Neural cell (in vitro differentiated cells): ENCODE data around the gene UBL3. TPM values are rescaled to one million over a fixed set of nuclear protein-coding genes. Genes with fewer than 3 reads are reported as not detected.
A peak's percentile ranks its signal among the peaks of the same experiment; 100 is the strongest.

ENCODE experiments used
- H2AFZ ChIP-seq: fragments of 200-600, 300-800 bp; sonication (generic), shearing (Covaris generic); 2 replicates; pipeline ENCODE4 v1.6.0; 2014; ENCODE audit warnings: low read depth, mild to moderate bottlenecking, antibody characterized with exemption, low read length, moderate library complexity
- H3F3A ChIP-seq: fragments of 200-600 bp; shearing (Covaris generic); 2 replicates; pipeline ENCODE4 v1.6.1; 2016; ENCODE audit warnings: mild to moderate bottlenecking, moderate library complexity, mixed read lengths, antibody characterized with exemption, low read length; ENCODE audit not compliant: insufficient read depth, poor library complexity, severe bottlenecking
- H3K27ac ChIP-seq: fragments of 200-600, 300-800 bp; sonication (generic), shearing (Covaris generic); 2 replicates; pipeline ENCODE4 v1.5.1; 2014; ENCODE audit warnings: mild to moderate bottlenecking, low read length, moderate library complexity
- H3K27me3 ChIP-seq: fragments of 300-800, 200-600 bp; sonication (generic), shearing (Covaris generic); 2 replicates; pipeline ENCODE4 v1.6.0; 2014; ENCODE audit warnings: mild to moderate bottlenecking, low read depth, low read length, moderate library complexity; ENCODE audit not compliant: insufficient read depth
- H3K36me3 ChIP-seq: fragments of 300-800, 200-600 bp; sonication (generic), shearing (Covaris generic); 2 replicates; pipeline ENCODE4 v1.5.1; 2014; ENCODE audit warnings: mild to moderate bottlenecking, antibody characterized with exemption, low read length, moderate library complexity; ENCODE audit not compliant: insufficient read depth
- H3K4me2 ChIP-seq: fragments of 300-800, 200-600 bp; sonication (generic), shearing (Covaris generic); 2 replicates; pipeline ENCODE4 v1.6.0; 2014; ENCODE audit warnings: mild to moderate bottlenecking, low read length
- H3K4me3 ChIP-seq: fragments of 300-800, 200-600 bp; sonication (generic), shearing (Covaris generic); 2 replicates; pipeline ENCODE4 v1.5.1; 2014; ENCODE audit warnings: mild to moderate bottlenecking, low read length, moderate library complexity
- H3K79me2 ChIP-seq: fragments of 200-600 bp; shearing (Covaris generic); replicated peaks from 2 replicates; pipeline ENCODE4 v1.6.0; 2014; ENCODE audit warnings: mild to moderate bottlenecking, low read length, moderate library complexity; ENCODE audit not compliant: insufficient read depth
- H3K9ac ChIP-seq: fragments of 300-800, 200-600 bp; sonication (generic), shearing (Covaris generic); 2 replicates; pipeline ENCODE4 v1.6.1; 2016; ENCODE audit warnings: mild to moderate bottlenecking, low read length, mixed read lengths
- H3K9me2 ChIP-seq: fragments of 200-600 bp; shearing (Covaris generic); 2 replicates; pipeline ENCODE4 v1.6.1; 2016; ENCODE audit warnings: mild to moderate bottlenecking, low read length, mixed read lengths; ENCODE audit not compliant: insufficient read depth
- H3K9me3 ChIP-seq: fragments of 200-600, 300-800 bp; sonication (generic), shearing (Covaris generic); 2 replicates; pipeline ENCODE4 v1.6.1; 2016; ENCODE audit warnings: mild to moderate bottlenecking, mixed run types, low read length, moderate library complexity, mixed read lengths
- H4K20me1 ChIP-seq: fragments of 200-600 bp; shearing (Covaris generic); 2 replicates; pipeline ENCODE4 v1.6.1; 2016; ENCODE audit warnings: mild to moderate bottlenecking, mixed run types; ENCODE audit not compliant: insufficient read depth
- EP300 ChIP-seq: fragments of 450-650 bp; conservative IDR thresholded peaks from 2 replicates; pipeline ENCODE4 v1.6.1; 2014; ENCODE audit warnings: antibody characterized with exemption, mild to moderate bottlenecking, moderate library complexity; ENCODE audit not compliant: poor library complexity, severe bottlenecking
- MXI1 ChIP-seq: fragments of 450-650 bp; conservative IDR thresholded peaks from 2 replicates; pipeline ENCODE4 v1.6.1; 2014; ENCODE audit warnings: antibody characterized with exemption, mild to moderate bottlenecking; ENCODE audit not compliant: poor library complexity, severe bottlenecking
- POLR2AphosphoS5 ChIP-seq: IDR thresholded peaks from 2 replicates; pipeline ENCODE4 v1.6.1; 2012
- RAD21 ChIP-seq: fragments of 450-650 bp; conservative IDR thresholded peaks from 2 replicates; pipeline ENCODE4 v1.6.1; 2014; ENCODE audit warnings: antibody characterized with exemption, mild to moderate bottlenecking, moderate library complexity
- SMC3 ChIP-seq: fragments of 450-650 bp; conservative IDR thresholded peaks from 2 replicates; pipeline ENCODE4 v1.6.1; 2014; ENCODE audit warnings: antibody characterized with exemption, mild to moderate bottlenecking, moderate library complexity; ENCODE audit not compliant: poor library complexity
- polyA plus RNA-seq: library from polyadenylated mRNA; depleted of rRNA; stranded (reverse); fragments of >200 nt; gene quantifications from 2 replicates; pipeline ENCODE4 v1.2.3, GENCODE V29; 2014
- TF ChIP-seq, protein P1 (sequence below): IDR thresholded peaks from 2 replicates; pipeline ENCODE4 v1.6.1; 2012; ENCODE audit warnings: borderline replicate concordance
- TF ChIP-seq, protein P2 (sequence below): fragments of 450-650 bp; IDR thresholded peaks from 2 replicates; pipeline ENCODE4 v1.5.1; 2014; ENCODE audit warnings: antibody characterized with exemption, mild to moderate bottlenecking, moderate library complexity; ENCODE audit not compliant: poor library complexity, severe bottlenecking

UBL3 gene
- polyA plus RNA-seq, 1 donor from 2014 or later: 35.8 TPM

DNA sequence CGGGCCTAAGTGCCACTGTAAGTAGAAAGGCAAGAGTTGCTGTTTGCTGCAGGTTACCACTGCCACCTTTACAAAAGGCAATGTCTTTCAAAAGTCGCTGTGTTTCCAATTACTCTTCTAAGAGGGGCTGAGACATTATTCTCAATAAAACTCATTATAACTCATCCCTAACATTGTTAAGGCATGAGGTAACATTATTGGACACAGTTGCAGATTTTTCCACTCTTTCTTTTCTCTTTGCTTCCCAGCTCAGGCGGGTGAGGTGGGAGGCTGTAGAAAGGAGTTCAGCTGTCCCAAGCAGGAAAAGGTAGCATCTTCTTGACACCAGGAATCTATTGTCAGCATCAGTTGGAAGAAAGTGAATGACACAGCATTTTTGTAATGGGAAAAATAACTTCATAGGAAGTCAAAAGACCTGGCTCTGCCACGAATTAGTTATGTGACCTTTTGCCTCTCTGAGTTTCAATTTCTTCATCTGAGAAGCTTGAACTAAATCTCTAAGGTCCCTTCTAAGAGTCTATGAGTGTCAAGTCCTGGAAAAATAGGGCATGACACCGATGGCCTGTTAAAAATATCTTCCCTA is 2.1 kb upstream of the UBL3 start:
- Histone ChIP-seq H3K9me2 (no peaks in the 10 kb centered on the region), H3K36me3 (no peaks in the 10 kb centered on the region), H4K20me1 (no peaks in the 10 kb centered on the region), H3K79me2 (peaks cover 16% of the 10 kb centered on the region), H3F3A (peaks cover 4% of the 10 kb centered on the region), H3K4me3 (no peak overlapping the region), H3K9me3 (no peaks in the 10 kb centered on the region), H3K4me2 (no peak overlapping the region), H3K27ac (no peak overlapping the region), H2AFZ (no peak overlapping the region), H3K9ac (no peak overlapping the region), H3K27me3 (no peaks in the 10 kb centered on the region)
- TF ChIP-seq MXI1 (no peak), EP300 (no peak), POLR2AphosphoS5 (no peak), RAD21 (no peak), SMC3 (no peak)
- TF ChIP-seq, protein P1, sequence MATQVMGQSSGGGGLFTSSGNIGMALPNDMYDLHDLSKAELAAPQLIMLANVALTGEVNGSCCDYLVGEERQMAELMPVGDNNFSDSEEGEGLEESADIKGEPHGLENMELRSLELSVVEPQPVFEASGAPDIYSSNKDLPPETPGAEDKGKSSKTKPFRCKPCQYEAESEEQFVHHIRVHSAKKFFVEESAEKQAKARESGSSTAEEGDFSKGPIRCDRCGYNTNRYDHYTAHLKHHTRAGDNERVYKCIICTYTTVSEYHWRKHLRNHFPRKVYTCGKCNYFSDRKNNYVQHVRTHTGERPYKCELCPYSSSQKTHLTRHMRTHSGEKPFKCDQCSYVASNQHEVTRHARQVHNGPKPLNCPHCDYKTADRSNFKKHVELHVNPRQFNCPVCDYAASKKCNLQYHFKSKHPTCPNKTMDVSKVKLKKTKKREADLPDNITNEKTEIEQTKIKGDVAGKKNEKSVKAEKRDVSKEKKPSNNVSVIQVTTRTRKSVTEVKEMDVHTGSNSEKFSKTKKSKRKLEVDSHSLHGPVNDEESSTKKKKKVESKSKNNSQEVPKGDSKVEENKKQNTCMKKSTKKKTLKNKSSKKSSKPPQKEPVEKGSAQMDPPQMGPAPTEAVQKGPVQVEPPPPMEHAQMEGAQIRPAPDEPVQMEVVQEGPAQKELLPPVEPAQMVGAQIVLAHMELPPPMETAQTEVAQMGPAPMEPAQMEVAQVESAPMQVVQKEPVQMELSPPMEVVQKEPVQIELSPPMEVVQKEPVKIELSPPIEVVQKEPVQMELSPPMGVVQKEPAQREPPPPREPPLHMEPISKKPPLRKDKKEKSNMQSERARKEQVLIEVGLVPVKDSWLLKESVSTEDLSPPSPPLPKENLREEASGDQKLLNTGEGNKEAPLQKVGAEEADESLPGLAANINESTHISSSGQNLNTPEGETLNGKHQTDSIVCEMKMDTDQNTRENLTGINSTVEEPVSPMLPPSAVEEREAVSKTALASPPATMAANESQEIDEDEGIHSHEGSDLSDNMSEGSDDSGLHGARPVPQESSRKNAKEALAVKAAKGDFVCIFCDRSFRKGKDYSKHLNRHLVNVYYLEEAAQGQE: no peak
- TF ChIP-seq, protein P2, sequence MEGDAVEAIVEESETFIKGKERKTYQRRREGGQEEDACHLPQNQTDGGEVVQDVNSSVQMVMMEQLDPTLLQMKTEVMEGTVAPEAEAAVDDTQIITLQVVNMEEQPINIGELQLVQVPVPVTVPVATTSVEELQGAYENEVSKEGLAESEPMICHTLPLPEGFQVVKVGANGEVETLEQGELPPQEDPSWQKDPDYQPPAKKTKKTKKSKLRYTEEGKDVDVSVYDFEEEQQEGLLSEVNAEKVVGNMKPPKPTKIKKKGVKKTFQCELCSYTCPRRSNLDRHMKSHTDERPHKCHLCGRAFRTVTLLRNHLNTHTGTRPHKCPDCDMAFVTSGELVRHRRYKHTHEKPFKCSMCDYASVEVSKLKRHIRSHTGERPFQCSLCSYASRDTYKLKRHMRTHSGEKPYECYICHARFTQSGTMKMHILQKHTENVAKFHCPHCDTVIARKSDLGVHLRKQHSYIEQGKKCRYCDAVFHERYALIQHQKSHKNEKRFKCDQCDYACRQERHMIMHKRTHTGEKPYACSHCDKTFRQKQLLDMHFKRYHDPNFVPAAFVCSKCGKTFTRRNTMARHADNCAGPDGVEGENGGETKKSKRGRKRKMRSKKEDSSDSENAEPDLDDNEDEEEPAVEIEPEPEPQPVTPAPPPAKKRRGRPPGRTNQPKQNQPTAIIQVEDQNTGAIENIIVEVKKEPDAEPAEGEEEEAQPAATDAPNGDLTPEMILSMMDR: no peak

DNA sequence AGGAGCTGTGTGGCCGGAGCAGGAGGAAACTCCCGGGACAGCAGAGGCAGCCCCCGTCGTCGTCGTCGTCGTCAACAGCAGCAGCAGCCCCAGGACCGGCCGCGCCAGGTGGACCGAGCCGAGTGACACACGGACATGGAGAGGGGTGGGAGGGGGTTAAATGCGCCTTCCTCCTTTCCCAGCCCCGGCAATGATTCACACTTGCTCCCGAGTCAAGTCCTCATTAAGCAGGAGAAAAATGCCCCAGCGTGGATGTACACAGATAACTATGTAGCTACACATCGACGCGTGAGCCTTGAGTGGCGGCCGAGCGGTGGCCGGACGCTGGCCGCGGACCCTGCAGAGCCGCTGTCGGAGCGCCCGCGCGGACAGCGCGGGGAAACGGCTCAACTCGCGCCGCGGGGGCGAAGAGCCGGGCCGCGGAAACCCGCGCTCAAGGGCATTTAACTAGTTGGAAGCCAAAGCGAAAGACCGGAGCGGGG is 645 bp downstream of the UBL3 start:
- Histone ChIP-seq H3K4me3 (peak overlapping the region; percentile 82), H3K9me2 (no peaks in the 10 kb centered on the region), H3K79me2 (peaks cover 44% of the 10 kb centered on the region), H3F3A (peaks cover 4% of the 10 kb centered on the region), H3K36me3 (no peaks in the 10 kb centered on the region), H3K4me2 (no peak overlapping the region), H3K9me3 (no peaks in the 10 kb centered on the region), H2AFZ (peak overlapping the region; percentile 51), H3K27me3 (no peaks in the 10 kb centered on the region), H3K27ac (peak overlapping the region; percentile 93), H4K20me1 (no peaks in the 10 kb centered on the region), H3K9ac (peak overlapping the region; percentile 92)
- TF ChIP-seq, protein P1: no peak
- peak; percentile 8 for TF ChIP-seq SMC3
